Transverse colon (tissue), 4 donors: ENCODE results near the gene PRPF19. TPM values are rescaled to one million over a fixed set of nuclear protein-coding genes. Genes with fewer than 3 reads are reported as not detected.
A peak's percentile ranks its signal among the peaks of the same experiment; 100 is the strongest.

ENCODE experiments used
- DNase-seq: peaks from one replicate; pipeline ENCODE4 v3.0.0-alpha.2; 2019
- H3K27ac ChIP-seq, 4 donors: fragments of 200-600 bp; sonication (generic); 2 replicates each; pipeline ENCODE4 v1.5.1; 2016 to 2018; ENCODE audit warnings: inconsistent platforms in 4 of 4
- H3K27me3 ChIP-seq: fragments of 200-600 bp; sonication (generic); 2 replicates; pipeline ENCODE4 v1.5.1; 2017; ENCODE audit warnings: inconsistent platforms
- H3K36me3 ChIP-seq, 4 donors: fragments of 200-600 bp; sonication (generic); 2 replicates each; pipeline ENCODE4 v1.5.1; 2017 to 2019; ENCODE audit warnings: inconsistent platforms in 4 of 4
- H3K4me1 ChIP-seq, 4 donors: fragments of 200-600 bp; sonication (generic); 2 replicates each; pipeline ENCODE4 v1.5.1; 2017 to 2020; ENCODE audit warnings: inconsistent platforms in 4 of 4
- H3K4me3 ChIP-seq, 4 donors: fragments of 200-600 bp; sonication (generic); 1 replicate in 1 of 4; 2 replicates in 3 of 4; pipeline versions ENCODE4 v1.5.1 to v1.6.1; 2017 to 2019; ENCODE audit warnings: inconsistent platforms in 4 of 4
- H3K9me3 ChIP-seq, 2 donors: fragments of 200-600 bp; sonication (generic); 2 replicates each; pipeline ENCODE4 v1.5.1; 2017 to 2019; ENCODE audit warnings: inconsistent platforms in 2 of 2
- CTCF ChIP-seq, 5 experiments: fragments of 200-600 bp in 3 of 5; fragments of 450-650 bp in 2 of 5; sonication (generic) in 3 of 5; IDR thresholded peaks; 1 replicate in 2 of 5; 2 replicates in 3 of 5; pipeline ENCODE4 v1.5.1; 2016 to 2017; ENCODE audit warnings: antibody characterized with exemption in 5 of 5, inconsistent platforms in 3 of 5, mild to moderate bottlenecking in 2 of 5, moderate library complexity in 1 of 5
- EP300 ChIP-seq: sonication (generic); formaldehyde crosslinking; IDR thresholded peaks from one replicate; pipeline ENCODE4 v1.6.1; 2017; ENCODE audit warnings: antibody characterized with exemption, low read depth
- POLR2A ChIP-seq: fragments of 450-650 bp; IDR thresholded peaks from one replicate; pipeline ENCODE4 v1.6.1; 2016; ENCODE audit warnings: antibody characterized with exemption, mild to moderate bottlenecking, moderate library complexity
- POLR2AphosphoS5 ChIP-seq, 3 donors: sonication (generic); formaldehyde crosslinking; IDR thresholded peaks; one replicate each; pipeline ENCODE4 v1.6.1; 2016; ENCODE audit warnings: antibody characterized with exemption in 3 of 3
- WGBS, 2 donors: methylation state at CpG; one replicate each; pipeline ENCODE4 v1.1.5; 2018; ENCODE audit warnings: low coverage in 1 of 2; 5-methylcytosine and 5-hydroxymethylcytosine counted together
- in situ Hi-C, 4 donors: fragments of 200-750 bp; cut with MboI; loops; one replicate each; pipeline versions ENCODE4 v1.15.0 to v1.15.1; 2017; ENCODE audit warnings: low sequenced_read_pairs in 3 of 4, low pct_ligation_motif_present in 1 of 4, low pct_unique_long_range_greater_than_20kb in 1 of 4
- intact Hi-C: fragments of 100-400 bp; cut with DNase I; formaldehyde crosslinking; loops from one replicate; pipeline ENCODE4 v1.15.1; 2023; ENCODE audit warnings: low total_unique reads
- total RNA-seq, 4 donors: library from RNA; depleted of rRNA; stranded (reverse); fragments of >200 nt; gene quantifications; one replicate each; pipeline ENCODE4 v1.1.0, GENCODE V29; 2016

PRPF19 gene
- total RNA-seq, 4 donors from 2014 or later, result 15.5 to 70.3 (median 42.8) TPM

- no peak overlapping the region for H3K27ac ChIP-seq
- in situ Hi-C loops (loop anchor here in 2 of 4 donors (25.0 kb wide), 3 partner anchors 292 to 492 kb away; partner anchors contain the start of genes DDB1 (in 1 of the 2) and TKFC (in 1 of the 2)), intact Hi-C loops (no loop called here)
Measured at GRCh38 chr11:60845338-60845737, 61.0 kb downstream of the PRPF19 start.

GRCh38 chr11:60844870-60845221 is 61.5 kb downstream of the PRPF19 start:
- WGBS, 2 donors, result 44 to 46% methylated on average over 4 of the region's 4 CpGs
- H3K36me3 ChIP-seq, result peaks cover 0 to 12% (median 5%) of the 10 kb centered on the region in 4 donors
- in situ Hi-C loops, result loop anchor here in 2 of 4 donors (25.0 kb wide), 3 partner anchors 292 to 492 kb away; partner anchors contain the start of genes DDB1 (in 1 of the 2) and TKFC (in 1 of the 2)
- DNase-seq, result no peak
- no peak overlapping the region for H3K27ac ChIP-seq
- no peaks in the 10 kb centered on the region for H3K27me3 ChIP-seq
- intact Hi-C loops, result no loop called here
- peaks cover 19 to 39% (median 32%) of the 10 kb centered on the region in 4 donors for H3K4me1 ChIP-seq
- no peak overlapping the region for H3K4me3 ChIP-seq
- H3K9me3 ChIP-seq, result no peaks in the 10 kb centered on the region
- TF ChIP-seq EP300, result no peak

More at GRCh38 chr11:60845338-60845737, 61.0 kb downstream of the PRPF19 start:
- TF ChIP-seq EP300, result no peak
- no peak for TF ChIP-seq POLR2AphosphoS5 (IDR thresholded peaks at IDR 0.05)
- no peak for TF ChIP-seq CTCF (IDR thresholded peaks at IDR 0.05)
- TF ChIP-seq POLR2A, result no peak
- Histone ChIP-seq H3K9me3 (no peaks in the 10 kb centered on the region), H3K36me3 (peaks cover 0 to 17% (median 6%) of the 10 kb centered on the region in 4 donors), H3K27me3 (no peaks in the 10 kb centered on the region), H3K4me1 (peaks cover 19 to 39% (median 32%) of the 10 kb centered on the region in 4 donors), H3K4me3 (no peak overlapping the region)
- DNase-seq, result no peak
- WGBS, 2 donors, result 74 to 93% methylated on average over 5 to 8 of the region's 8 CpGs

GRCh38 chr11:60844045-60844869 is 62.1 kb downstream of the PRPF19 start:
- in situ Hi-C loops (loop anchor here in 2 of 4 donors (25.0 kb wide), 3 partner anchors 293 to 493 kb away; partner anchors contain the start of genes DDB1 (in 1 of the 2) and TKFC (in 1 of the 2)), intact Hi-C loops (no loop called here)
- no peak for TF ChIP-seq POLR2AphosphoS5 (IDR thresholded peaks at IDR 0.05)
- TF ChIP-seq CTCF (IDR thresholded peaks at IDR 0.05), result no peak
- no peak for TF ChIP-seq EP300
- TF ChIP-seq POLR2A, result no peak
- Histone ChIP-seq H3K4me1 (peaks cover 19 to 39% (median 32%) of the 10 kb centered on the region in 4 donors), H3K27ac (peak overlapping the region in 2 of 4 donors; percentile 69 to 85), H3K9me3 (no peaks in the 10 kb centered on the region), H3K27me3 (no peaks in the 10 kb centered on the region), H3K36me3 (peaks cover 0 to 9% (median 2%) of the 10 kb centered on the region in 4 donors), H3K4me3 (peak overlapping the region in 2 of 4 donors; percentile 59 to 96)
- no peak for DNase-seq
- WGBS, 2 donors, result 53 to 65% methylated on average over 3 to 10 of the region's 10 CpGs

- H3K4me3 ChIP-seq, result peak overlapping the region; percentile 59 to 96 (median 63)
- DNase-seq, result no peak
- peaks cover 0 to 6% (median 0%) of the 10 kb centered on the region in 4 donors for H3K36me3 ChIP-seq
- 7 to 60% methylated on average over 2 to 21 of the region's 23 CpGs for WGBS, 2 donors
- H3K27ac ChIP-seq, result peak overlapping the region; percentile 69 to 85 (median 80)
- H3K9me3 ChIP-seq, result no peaks in the 10 kb centered on the region
- in situ Hi-C loops, result loop anchor here in 2 of 4 donors (25.0 kb wide), 3 partner anchors 294 to 494 kb away; partner anchors contain the start of genes DDB1 (in 1 of the 2) and TKFC (in 1 of the 2)
- no peaks in the 10 kb centered on the region for H3K27me3 ChIP-seq
- H3K4me1 ChIP-seq, result peaks cover 19 to 39% (median 32%) of the 10 kb centered on the region in 4 donors
- intact Hi-C loops, result no loop called here
- TF ChIP-seq POLR2AphosphoS5 (IDR thresholded peaks at IDR 0.05), result no peak
- no peak for TF ChIP-seq EP300
- TF ChIP-seq CTCF (IDR thresholded peaks at IDR 0.05), result no peak
- no peak for TF ChIP-seq POLR2A
Measured at GRCh38 chr11:60842668-60843600, 63.5 kb downstream of the PRPF19 start.
